ENCODE results near the gene CNTN4. TPM values are rescaled to one million over a fixed set of nuclear protein-coding genes. Genes with fewer than 3 reads are reported as not detected.
"Not testable (repeated sequence)": the region's sequence is repeated elsewhere in the genome, so short reads cannot be mapped to it uniquely, and the experiment has no call there.

Gene CNTN4
- total RNA-seq, 1 donor from 2014 or later = 37.5 TPM

GRCh38 chr3:2807514-2807913, 708.8 kb downstream of the CNTN4 start:
- Histone ChIP-seq H3K36me3 (no peaks in the 10 kb centered on the region), H3K4me3 (no peak overlapping the region), H3K27me3 (no peaks in the 10 kb centered on the region), H3K27ac (no peak overlapping the region), H3K4me1 (no peaks in the 10 kb centered on the region), H3K9me3 (no peaks in the 10 kb centered on the region)
- DNase-seq (ENCODE audit: low spot score in 2 of 2) = no peak
- TF ChIP-seq CTCF (IDR thresholded peaks at IDR 0.05) = no peak
- intact Hi-C loops (cut with DNase I) = no loop called here

- Histone ChIP-seq H3K4me3 (no peak overlapping the region), H3K4me1 (no peaks in the 10 kb centered on the region), H3K9me3 (no peaks in the 10 kb centered on the region), H3K36me3 (no peaks in the 10 kb centered on the region), H3K27me3 (no peaks in the 10 kb centered on the region), H3K27ac (no peak overlapping the region)
- TF ChIP-seq CTCF (IDR thresholded peaks at IDR 0.05) = no peak
- no peak for DNase-seq (ENCODE audit: low spot score in 2 of 2)
- intact Hi-C loops (cut with DNase I) = no loop called here
Observed at GRCh38 chr3:2810723-2811122, 712.1 kb downstream of the CNTN4 start.

GRCh38 chr3:2819571-2819970, 720.9 kb downstream of the CNTN4 start:
- H3K27ac ChIP-seq = no peak overlapping the region
- no peak for DNase-seq (ENCODE audit: low spot score in 2 of 2)
- no peaks in the 10 kb centered on the region for H3K4me1 ChIP-seq
- no peaks in the 10 kb centered on the region for H3K27me3 ChIP-seq
- H3K36me3 ChIP-seq = peaks cover 0 to 15% of the 10 kb centered on the region in 2 donors
- no peak for TF ChIP-seq CTCF (IDR thresholded peaks at IDR 0.05)
- intact Hi-C loops (cut with DNase I) = no loop called here
- H3K4me3 ChIP-seq = no peak overlapping the region
- no peaks in the 10 kb centered on the region for H3K9me3 ChIP-seq

GRCh38 chr3:2820982-2821381, 722.3 kb downstream of the CNTN4 start:
- H3K36me3 ChIP-seq = peaks cover 0 to 15% of the 10 kb centered on the region in 2 donors
- H3K9me3 ChIP-seq; H3K4me3 ChIP-seq; intact Hi-C loops (cut with DNase I); H3K27ac ChIP-seq; DNase-seq (ENCODE audit: low spot score in 2 of 2); H3K27me3 ChIP-seq; H3K4me1 ChIP-seq: not testable (repeated sequence)

- DNase-seq (ENCODE audit: low spot score in 2 of 2) = no peak
Observed at GRCh38 chr3:2822611-2823010, 723.9 kb downstream of the CNTN4 start.

GRCh38 chr3:2823031-2823430, 724.4 kb downstream of the CNTN4 start:
- Histone ChIP-seq H3K27me3 (no peaks in the 10 kb centered on the region), H3K4me1 (no peaks in the 10 kb centered on the region), H3K9me3 (no peaks in the 10 kb centered on the region), H3K4me3 (no peak overlapping the region), H3K27ac (no peak overlapping the region), H3K36me3 (peaks cover 0 to 15% of the 10 kb centered on the region in 2 donors)
- no peak for TF ChIP-seq CTCF (IDR thresholded peaks at IDR 0.05)
- no peak for DNase-seq (ENCODE audit: low spot score in 2 of 2)
- intact Hi-C loops (cut with DNase I) = no loop called here

More at GRCh38 chr3:2822611-2823010, 723.9 kb downstream of the CNTN4 start:
- H3K36me3 ChIP-seq = peaks cover 0 to 15% of the 10 kb centered on the region in 2 donors
- no peak overlapping the region for H3K4me3 ChIP-seq
- no peaks in the 10 kb centered on the region for H3K27me3 ChIP-seq
- H3K4me1 ChIP-seq = no peaks in the 10 kb centered on the region
- H3K27ac ChIP-seq = no peak overlapping the region
- intact Hi-C loops (cut with DNase I) = no loop called here
- TF ChIP-seq CTCF (IDR thresholded peaks at IDR 0.05) = no peak
- H3K9me3 ChIP-seq = no peaks in the 10 kb centered on the region
